Effector CD4-positive, alpha-beta T cell (primary cell): ENCODE measurements around the gene ZNF146.
"Not testable (repeated sequence)": the region's sequence is repeated elsewhere in the genome, so short reads cannot be mapped to it uniquely, and the experiment has no call there.

ENCODE experiments used
- DNase-seq: peaks from one replicate; pipeline ENCODE4 v3.0.0-alpha.2; 2020
- total RNA-seq: gene quantifications from one replicate; lab custom pipeline; 2026; lab: John Stamatoyannopoulos, UW

ZNF146 gene
- total RNA-seq: 69.6 reads per million, percentile 75 among the genes with 10 or more reads in this experiment

DNA sequence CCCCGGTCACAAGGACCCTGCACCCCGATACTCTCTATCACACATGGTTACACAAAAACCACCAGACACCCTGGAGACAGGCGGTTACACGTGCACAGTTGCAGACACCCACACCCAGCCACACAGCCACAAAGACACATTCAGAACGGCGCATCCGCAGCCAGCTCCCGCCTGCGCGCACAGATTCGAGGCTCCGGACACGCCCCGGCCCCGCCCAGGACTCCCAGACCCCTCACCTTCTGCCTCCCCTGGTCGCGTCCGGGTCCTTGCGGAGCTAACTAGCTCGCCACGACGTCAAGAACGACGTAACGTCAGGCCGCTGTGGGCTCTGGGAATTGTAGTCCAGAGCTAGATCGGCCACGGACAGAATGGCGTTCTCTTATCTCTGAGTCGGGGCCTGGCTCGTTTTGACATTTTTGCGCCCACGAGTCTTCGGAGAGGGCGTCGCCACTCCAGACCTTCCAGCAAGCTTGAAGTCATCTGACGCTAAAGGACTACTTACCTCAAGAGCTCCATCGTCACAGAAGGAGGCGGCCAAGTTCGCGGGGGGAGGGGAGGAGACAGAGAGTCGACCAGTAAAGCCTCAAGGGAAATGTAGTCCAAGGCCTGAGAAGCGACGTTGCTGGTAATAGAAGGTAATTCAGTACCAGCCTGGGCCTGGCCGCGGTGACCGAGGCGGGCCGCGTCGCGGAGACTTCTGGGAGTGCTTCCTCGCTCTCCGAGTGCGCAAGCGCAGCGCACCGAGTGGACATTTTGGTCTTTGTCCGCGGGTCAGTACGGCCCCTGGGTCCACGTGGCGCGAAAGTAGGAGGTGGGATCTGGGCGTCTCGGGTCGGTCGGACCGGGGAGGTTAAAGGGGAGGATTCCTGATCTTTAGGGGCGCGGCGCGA is at the start of gene ZNF146, which contains the start of gene ZNF565:
TSS of gene ZNF146 (plus strand) at position 721 of the 890 bp plus-strand sequence. CDS start 21,335 bp downstream, outside the sequence.
TSS of gene ZNF565 (minus strand) at position 280 of the 890 bp plus-strand sequence. CDS start 12,680 bp downstream, outside the sequence.
- peak; percentile 94 for DNase-seq

DNA sequence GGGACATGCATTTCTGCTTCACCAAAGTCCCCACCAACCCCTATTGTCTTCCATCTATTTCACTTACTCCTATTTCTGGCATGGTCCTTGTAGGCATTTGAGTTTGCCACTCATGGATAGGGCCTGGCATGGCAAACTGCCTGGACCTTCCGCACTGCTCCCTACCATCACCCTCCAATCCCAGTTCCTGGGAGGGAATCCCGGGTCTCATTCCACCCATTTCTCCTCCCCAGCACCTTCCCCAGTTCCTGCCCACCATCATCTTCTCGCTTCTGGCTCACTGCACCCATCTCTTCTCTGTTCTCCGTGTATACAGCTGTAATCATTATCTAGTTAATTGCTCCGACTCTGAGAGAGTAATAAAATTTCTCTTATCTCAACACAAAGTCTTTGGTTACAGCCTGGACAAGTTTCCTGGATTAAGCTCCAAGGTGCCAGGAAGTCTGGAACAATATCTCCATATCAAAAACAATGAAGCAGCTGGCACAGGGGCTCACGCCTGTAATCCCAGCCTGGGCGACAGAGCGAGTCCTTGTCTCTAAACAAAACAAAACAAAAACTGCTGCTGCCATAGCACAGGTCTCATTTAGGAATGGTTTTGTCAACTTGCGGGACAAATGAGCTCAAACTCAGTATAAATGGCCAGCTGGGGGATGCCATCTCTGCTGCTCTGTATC is 45.7 kb upstream of the ZNF146 start:
- DNase-seq: no peak

DNA sequence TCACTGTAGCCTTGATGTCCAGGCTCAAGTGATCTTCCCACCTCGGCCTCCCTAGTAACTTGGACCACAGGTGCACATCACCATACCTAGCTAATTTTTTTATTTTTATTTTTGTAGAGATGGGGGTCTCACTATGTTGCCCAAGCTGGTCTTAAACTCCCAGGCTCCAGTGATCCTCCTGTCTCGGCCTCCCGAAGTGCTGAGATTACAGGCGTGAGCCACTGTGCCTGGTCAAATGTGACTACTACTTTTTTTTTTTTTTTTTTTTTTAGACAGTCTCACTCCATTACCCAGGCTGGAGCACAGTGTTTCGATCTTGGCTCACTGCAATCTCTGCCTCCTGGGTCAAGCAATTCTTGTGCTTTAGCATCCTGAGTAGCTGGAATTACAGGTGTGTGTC is 42.1 kb upstream of the ZNF146 start:
- no peak for DNase-seq

DNA sequence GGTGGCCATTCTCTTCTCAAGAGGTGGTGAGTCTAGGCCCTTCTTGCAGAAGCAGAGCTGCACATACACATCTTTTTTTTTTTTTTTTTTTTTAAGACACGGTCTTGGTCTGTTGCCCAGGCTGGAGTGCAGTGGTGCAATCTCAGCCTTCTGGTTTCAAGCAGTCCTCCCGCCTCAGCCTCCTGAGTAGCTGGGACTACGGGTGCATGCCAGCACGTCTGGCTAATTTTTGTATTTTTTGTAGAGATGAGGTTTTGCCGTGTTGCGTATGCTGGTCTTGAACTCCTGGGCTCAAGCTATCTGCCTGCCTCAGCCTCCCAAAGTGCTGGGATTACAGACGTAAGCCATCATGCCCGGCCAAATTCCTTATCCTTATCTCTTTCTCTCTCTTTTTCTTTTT is 41.1 kb upstream of the ZNF146 start:
- DNase-seq: not testable (repeated sequence)

DNA sequence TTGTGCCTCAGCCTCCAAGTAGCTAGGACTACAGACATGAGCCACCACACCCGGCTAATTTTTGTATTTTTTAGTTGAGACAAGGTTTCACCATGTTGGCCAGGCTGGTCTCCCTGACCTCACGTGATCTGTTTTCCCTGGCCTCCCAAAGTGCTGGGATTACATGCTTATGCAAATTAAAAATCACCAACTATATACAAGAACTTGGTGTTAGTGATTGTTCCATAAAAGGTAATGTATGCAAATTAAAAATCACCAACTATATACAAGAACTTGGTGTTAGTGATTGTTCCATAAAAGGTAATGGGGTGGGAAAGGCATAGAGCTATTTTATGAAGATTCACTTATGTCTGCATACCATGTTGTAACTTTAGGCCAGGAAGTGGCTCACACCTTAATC is 35.8 kb upstream of the ZNF146 start:
- DNase-seq: not testable (repeated sequence)

GRCh38 chr19:36182612-36183244 is 32.2 kb upstream of the ZNF146 start:
- no peak for DNase-seq

DNA sequence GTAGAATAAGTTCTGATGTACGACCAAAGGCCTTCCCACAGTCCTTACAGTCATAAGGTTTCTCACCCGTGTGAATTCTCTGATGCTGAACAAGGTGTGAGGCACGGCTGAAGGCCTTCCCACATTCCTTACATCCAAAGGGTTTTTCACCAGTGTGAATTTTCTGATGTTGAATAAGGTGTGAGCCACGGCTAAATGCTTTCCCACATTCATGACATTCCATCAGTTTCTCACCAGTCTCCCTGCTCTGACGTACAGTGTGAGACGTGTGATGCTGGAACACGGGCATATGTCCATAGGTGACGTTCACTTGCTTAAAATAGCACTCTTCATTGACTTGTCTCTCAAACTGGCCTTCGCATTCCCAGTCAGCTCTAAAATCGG is 31.7 kb upstream of the ZNF146 start:
- DNase-seq: no peak

DNA sequence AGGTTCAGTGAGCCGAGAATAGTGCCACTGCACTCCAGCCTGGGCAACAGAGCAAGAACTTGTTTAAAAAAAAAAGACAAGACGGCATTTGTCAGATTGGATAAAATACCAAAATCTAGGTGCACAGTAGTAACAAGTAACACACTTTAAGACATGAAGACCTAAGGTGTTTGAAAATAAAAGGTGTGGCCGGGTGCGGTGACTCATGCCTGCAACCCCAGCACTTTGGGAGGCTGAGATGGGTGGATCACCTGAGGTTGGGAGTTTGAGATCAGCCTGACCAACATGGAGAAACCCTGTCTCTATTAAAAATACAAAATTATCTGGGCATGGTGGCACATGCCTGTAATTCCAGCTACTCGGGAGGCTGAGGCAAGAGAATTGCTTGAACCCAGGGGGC is 28.2 kb upstream of the ZNF146 start:
- not testable (repeated sequence) for DNase-seq

DNA sequence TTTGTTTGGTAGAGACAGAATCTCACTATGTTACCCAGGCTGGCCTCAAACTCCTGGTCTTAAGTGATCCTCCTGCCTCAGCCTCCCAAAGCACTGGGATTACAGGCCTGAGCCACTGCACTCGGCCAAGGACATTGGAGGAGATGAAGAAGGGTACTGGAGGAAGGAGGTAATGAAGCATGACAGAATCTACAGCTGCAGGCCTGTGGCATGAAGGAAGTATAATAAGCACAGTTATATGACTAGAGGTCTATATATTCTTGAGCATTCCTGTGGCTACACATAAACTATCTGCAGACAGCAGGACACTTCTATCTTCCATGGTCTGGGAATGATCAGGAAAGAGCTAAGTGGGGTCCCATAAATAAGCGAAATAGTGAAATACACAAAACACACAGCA is 18.7 kb upstream of the ZNF146 start:
- no peak for DNase-seq

GRCh38 chr19:36198119-36198518 is 16.8 kb upstream of the ZNF146 start:
- no peak for DNase-seq

DNA sequence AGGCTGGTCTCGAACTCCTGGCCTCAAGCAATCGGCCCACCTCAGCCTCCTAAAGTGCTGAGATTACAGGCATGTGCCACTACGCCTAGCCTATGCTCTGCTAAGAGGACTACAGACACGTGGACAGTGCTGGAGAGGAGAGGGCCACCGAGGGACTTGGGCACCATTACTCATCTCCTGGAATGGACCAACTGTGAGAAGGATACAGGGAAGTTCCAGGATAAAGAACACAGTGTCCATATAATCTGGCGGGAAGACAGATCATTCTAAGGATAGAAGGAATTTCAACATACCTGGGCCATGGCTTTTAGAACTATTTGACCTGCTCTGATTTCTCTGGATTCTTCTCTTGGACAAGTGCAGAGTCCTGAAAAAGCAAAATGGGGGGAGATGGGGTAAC is 13.2 kb upstream of the ZNF146 start:
- DNase-seq: no peak

DNA sequence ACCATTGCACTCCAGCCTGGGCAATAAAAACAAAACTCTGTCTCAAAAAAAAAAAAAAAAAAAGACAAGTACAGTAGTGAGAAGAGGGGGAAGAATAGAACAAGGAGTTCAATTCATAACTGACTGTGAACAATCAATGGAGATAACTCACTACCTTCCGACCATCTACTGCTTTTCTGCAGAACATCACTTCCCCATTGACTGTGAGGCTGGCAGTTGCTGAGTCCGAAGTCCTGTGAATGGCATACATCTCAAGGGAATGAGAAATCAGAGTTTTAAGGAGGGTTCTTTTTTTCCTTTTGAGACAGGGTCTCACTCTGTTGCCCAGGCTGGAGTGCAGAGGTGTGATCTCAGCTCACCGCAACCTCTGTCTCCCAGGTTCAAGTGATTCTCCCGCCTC is 11.6 kb upstream of the ZNF146 start:
- no peak for DNase-seq

- no peak for DNase-seq
Observed at GRCh38 chr19:36207605-36208252, 7.2 kb upstream of the ZNF146 start.

DNA sequence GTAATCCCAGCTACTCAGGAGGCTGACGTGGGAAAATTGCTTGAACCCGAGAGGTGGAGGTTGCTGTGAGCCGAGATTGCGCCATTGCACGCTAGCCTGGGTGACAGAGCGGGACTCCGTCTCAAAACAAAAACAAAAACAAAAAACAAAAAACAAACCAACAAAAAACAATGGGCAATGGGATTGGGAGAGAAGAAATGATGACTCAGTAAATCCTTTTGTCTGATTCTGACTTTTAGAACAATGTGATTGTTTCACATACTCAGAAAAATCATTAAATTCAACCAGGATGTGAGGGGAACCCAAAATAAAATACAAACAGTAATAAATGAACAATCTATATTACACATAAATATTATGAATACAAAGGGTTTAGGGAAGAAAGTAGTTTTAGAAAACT is 5.5 kb upstream of the ZNF146 start:
- DNase-seq: no peak

- DNase-seq: no peak
Observed at GRCh38 chr19:36210497-36210896, 4.4 kb upstream of the ZNF146 start.

DNA sequence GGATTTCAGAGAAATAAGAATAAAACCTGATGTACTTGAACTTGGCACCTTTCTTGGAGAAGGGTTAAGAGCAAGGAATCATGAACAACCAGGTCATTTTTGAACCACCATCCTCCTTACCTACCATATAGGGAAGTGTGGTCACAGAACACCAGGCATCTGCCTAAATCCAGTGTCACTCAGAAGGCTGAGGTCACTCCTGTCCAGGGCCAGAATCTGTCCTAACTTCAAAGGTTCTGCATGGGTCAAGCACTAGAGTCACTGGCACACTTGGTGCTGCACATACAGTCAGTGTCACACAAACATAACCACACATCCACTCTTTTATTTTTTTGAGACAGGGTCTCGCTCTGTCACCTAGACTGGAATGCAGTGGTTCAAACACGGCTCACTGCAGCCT is 2.0 kb upstream of the ZNF146 start:
- no peak for DNase-seq

DNA sequence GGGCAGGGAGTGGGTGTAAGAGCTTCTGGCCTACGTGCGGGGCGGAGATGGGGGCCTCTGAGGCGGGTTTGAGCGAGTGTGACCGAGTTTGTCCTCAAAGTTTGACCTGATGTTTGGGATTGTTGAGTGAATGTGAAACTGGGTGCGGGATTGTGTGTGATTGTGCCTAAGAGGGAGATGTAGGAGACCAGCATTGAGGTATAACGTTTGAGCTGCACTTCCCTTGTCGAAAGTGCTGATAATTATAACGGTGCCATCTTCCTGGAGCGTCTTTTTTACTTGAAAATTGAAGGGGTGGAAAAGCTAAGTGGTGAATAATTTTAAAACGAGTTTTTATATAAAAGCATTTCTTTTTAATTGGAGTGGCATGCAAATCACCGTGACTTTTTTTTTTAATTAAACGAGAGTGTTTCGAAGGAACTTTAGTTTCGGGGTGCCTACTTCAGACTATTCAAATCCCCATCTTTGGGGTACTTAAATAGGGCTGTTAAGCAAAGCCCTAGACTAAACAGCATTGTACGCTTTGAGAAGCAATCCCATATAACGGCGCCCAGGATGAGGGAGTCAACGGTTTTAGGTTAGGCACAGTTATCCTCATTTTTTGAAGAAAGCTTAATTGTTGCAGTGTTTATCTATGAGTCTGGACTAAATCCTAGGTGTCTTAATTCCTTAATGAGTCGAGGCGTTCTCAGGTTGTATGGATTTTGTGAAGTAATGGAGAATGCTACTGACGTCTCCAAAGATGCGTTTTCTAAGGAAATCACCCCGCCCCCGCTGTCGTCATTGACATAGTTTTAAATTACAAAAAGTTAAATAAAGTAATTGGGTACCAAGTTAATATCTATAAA is 594 bp downstream of the ZNF146 start:
- DNase-seq: no peak

DNA sequence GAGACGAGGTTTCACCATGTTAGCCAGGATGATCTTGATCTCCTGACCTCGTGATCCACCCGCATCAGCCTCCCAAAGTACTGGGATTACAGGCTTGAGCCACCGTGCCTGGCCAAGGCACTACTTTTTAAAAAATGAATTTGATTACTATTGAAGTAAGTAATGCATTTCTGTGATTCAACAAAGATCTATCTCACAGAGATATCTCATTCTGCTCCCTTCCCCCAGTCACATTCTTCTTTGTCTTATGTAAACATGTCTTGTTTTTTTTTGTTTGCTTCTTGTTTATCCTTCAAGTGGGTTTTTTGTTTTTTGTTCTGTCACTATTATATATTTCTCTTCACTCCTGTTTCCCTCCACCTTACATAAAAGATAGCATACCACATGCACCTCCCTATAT is 6.6 kb downstream of the ZNF146 start:
- no peak for DNase-seq

- no peak for DNase-seq
Observed at GRCh38 chr19:36222503-36222902, 7.6 kb downstream of the ZNF146 start.

DNA sequence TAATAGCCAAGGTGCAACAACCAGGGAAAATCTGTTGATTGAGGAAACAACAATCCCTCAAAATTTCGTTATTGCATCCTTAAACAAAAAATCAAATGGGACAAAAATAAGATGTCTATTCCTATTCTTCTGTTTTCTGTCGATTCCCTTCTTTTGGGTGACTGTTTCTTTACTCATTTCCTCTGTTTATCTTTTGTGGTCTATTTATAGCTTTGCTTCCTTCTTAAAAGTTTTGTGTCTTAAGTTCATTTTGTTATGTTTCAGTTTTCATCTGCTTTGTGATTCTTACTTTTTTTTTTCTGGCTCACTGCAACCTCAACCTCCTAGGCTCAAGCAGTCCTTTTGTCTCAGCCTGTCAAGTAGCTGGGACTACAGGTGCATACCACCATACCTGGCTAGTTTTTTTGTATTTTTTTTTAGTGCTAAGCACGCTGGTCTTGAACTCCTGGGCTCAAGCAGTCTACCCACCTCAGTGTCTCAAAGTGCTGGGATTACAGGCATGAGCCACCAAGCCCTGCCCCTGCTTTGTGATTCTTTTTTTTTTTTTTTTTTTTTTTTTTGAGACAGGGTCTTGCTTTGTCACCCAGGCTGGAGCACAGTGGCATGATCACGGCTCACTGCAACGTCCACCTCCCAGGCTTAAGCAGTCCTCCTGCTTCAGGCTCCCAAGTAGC is 10.4 kb downstream of the ZNF146 start:
- DNase-seq: no peak

- DNase-seq: not testable (repeated sequence)
Observed at GRCh38 chr19:36233626-36234025, 18.7 kb downstream of the ZNF146 start.
